T follicular helper cell (primary cell): ENCODE results near the gene ANKS1A.

Experiments
- DNase-seq: peaks from one replicate; pipeline ENCODE4 v3.0.0-alpha.2; 2020; ENCODE audit warnings: low read depth

Gene ANKS1A

GRCh38 chr6:35024551-35025054, 135.5 kb downstream of the ANKS1A start:
- DNase-seq = no peak

DNA sequence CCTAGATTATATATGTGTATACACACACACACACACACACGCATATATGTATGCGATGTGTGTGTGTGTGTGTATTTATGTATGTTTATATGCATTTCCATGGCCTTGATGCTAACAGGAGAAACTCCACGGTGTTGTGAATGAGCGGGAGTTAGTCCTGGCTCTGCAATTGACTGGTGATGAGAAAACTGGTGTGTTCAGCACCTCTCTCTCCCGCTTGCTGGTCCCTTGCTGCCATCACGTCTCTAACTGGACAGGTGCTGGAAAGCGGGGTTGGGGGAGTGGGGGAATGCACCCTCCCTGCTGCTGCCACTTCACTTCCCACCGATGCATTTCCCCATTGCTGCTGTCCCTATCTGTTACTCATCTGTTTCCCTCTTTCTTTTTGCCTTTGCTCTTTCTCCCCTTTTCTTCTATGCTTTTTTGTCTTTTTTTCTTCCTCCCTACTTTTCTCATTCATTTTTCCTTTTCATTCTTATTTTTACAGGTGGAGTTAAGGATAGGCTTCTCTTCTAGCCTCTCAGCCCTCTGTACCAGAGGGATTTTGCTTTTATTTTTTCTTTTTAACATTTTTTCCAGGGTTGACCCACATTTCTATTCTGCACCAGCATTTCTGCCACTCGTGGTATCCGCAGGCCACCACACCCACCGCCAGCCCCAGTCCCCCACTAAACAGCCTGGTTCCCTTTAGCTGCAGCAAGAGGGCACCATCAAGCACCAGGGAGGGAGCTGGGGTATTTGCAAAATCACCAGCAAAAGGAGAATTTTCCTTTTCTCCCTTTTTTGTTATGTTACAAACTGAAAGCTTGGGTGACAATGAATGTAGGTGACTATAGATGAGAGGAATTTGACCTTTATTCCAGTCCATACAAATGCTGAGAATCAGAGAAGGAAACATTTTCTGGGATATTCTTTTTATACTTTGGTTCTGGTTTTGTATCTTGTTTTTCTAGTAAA, 136.5 kb downstream of the ANKS1A start:
- DNase-seq = no peak

- DNase-seq = no peak
These were observed 137.6 kb downstream of the ANKS1A start for GRCh38 chr6:35026434-35027222.

DNA sequence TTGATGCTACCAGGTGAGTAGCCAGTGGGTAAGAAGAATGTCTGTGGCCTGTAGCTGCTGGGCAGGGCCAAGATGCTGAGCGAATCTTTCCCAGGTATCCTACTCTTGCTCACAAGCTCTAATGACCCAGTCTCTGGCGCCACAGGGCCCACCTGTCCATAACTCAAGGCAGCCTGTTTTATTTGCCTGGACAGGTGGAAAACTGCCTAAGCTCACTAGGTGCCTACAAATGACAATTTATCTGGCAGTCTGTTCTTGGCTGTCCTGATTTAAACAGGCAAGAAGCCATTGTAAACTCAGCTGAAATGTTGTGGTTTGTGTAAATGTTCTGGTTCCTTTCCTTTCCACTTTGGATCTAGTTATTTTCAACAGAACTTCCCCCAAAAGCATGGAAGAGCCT, 138.8 kb downstream of the ANKS1A start:
- no peak for DNase-seq

- no peak for DNase-seq
These were observed 140.0 kb downstream of the ANKS1A start for GRCh38 chr6:35028781-35029769.

- no peak for DNase-seq
These were observed 141.0 kb downstream of the ANKS1A start for GRCh38 chr6:35030099-35030498.

GRCh38 chr6:35031611-35032529, 142.8 kb downstream of the ANKS1A start:
- no peak for DNase-seq

DNA sequence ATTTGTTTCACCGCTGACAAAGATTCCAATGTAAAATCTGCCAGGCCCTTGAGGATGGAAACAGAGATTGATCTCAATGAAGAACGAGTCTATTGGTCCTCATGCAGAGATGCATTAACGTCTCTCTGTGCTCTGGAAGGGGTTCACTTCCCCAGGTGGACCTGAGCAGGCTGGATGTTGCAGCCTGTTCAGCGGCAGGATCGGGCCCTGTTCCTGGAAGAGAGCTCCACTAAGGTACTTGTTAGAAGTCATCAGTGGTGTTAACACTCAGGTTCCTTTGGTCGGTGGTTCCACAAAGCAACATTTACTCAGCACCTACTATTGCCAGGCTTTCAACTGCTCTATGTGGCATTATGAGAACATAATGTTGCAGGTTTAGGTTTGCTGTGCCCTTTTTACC, 144.6 kb downstream of the ANKS1A start:
- no peak for DNase-seq

DNA sequence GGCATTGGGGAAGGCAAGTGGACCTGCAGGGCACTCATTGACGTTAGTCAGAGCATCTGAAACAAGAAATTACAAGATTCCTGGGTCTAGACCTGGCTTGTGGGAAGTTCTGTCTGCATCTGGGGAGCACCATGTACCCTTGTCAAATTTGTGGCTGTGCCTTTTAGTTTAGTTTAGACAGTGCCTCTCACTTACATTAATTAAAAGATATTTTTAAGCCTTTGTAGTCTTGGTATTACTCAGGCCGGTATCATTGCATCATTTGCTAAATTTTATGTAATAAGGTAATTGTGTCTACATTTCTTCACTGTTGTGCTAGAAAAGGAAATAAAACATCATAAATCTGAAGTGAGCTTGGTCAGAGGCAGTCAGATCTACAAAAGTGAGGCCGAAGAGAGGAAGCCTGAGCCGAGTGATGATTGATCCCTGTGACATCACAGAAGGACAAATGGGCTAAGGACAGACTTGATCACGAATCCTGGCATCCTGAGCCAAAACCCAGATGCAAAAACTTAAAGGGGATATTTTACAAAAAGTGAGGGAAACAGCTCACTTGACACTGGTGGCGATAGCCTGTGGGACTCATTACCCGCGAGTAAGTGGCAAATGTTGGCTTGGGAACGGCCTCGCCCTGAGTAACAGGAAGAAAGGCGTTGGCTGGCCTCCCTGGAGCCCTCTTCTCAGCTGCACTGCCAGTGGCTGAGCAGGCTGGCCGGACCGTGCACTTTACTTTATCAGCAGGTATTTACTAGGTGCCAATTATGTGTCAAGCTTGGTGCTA, 145.5 kb downstream of the ANKS1A start:
- no peak for DNase-seq

GRCh38 chr6:35035481-35036030, 146.5 kb downstream of the ANKS1A start:
- no peak for DNase-seq

- no peak for DNase-seq
These were observed 147.2 kb downstream of the ANKS1A start for GRCh38 chr6:35036059-35036827.

DNA sequence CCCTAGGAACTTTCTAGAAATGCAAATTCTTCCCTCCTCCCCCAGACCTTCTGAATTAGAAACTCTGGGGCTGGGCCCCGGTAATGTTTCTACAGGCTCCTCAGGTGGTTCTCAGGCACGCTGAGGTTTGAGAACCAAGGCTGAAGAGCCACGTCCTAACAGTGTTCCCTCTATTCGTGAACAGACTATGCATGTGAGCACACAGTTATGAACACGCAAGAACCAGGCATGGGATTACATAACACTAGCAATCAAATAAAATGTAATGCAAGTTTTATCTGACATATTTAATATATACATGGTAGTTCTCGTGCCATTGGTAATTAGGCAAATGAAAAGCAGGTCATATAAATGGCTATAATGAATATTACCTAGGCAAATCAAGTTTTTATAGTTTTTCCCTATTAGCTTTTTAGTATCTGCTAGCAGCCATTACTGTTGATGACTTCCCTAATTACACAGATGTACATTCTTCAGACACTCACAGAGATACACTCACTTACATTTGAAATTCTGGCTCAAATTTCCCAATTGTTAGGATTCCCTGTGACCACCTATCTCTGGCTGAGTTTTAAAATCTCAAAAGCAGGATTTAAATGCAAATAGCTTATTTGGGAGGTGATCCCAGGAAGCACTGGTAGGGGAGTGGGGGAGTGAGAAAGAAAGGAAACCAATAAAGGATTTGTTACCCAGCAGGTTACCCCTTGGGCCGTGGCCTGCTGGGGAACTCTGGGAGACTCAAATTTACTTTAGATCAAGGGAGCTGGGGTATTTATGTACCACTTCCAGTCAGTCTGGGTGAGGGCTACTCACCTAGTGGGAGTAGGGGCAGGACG, 148.0 kb downstream of the ANKS1A start:
- no peak for DNase-seq

DNA sequence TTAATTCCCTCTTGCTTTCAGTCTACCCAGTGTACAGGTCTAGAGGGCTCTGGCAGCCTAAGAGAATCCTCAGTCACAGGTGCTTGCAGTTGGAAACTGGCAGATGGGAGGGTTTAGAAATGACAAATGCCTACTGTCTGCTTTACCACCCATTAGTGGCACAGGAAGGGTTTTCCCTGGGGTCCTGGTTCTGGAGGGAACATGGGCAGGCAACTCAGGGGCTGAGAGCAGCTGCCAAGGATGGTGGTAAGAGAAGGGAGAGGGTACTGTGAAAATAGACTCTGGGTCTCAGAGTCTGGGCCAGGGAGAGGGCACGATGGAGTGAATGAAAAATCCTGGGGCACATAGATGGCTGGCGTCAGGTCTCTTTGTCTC, 148.6 kb downstream of the ANKS1A start:
- DNase-seq = no peak

GRCh38 chr6:35038076-35038475, 149.0 kb downstream of the ANKS1A start:
- DNase-seq = no peak

DNA sequence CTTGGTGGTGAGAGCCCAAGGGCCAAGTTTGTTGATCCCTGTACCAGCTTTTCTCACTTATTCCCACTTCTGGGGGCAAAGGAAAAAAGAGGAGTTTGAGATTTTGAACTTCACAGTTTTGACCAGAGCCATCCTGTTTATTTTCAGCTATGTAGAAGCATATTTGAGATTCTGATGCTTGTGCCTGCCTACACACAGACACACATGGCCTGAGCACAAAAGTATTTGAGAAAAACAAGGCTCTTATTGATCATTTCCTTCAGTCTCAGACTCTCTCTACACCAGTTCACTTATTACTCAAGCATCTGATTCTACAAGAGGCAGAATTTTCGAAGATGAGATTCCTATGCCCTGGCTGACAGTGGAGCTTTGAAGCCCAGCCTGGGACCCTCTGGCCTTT, 151.3 kb downstream of the ANKS1A start:
- no peak for DNase-seq

GRCh38 chr6:35041086-35041861, 152.2 kb downstream of the ANKS1A start:
- no peak for DNase-seq
